ENCODE measurements around the gene ONECUT2. TPM values are rescaled to one million over a fixed set of nuclear protein-coding genes. Genes with fewer than 3 reads are reported as not detected.

ONECUT2 gene
- total RNA-seq, 1 donor from 2014 or later = under 0.01 TPM

DNA sequence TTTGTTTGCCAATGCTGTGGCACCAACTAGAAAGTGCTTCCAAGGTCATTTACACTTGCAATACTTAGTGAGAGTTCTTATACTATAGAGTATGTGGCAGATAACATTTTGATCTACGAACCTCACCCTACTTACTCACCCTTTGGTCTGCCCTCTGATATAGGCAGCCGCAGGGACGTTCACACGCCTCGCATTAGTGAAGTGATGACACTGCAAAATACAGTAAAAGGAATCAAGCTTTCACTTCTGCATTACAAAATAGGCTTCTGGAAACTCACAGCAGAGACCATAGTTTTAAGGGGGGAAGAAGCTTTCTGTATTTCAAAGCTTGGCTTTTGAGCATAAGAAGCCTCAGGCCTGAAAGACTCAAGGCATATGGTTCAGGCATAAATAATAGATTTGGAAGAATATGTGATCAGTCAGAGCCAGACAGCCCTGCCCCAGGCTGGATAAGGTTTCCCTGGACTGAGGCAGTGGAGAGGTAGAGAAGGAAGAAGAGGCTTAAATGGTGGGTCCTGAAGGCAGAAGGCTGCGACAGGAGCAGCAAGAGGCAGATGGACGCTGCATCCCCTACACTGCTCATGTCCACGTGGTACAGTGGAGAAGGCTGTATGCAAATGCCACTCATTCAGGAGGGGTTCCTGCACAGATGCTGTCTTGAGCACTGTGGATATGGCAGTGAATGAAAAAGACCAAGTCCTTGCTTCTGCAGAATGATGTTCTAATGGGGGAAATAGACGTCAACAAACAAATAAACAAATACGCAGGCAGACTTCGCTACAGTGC, 88.2 kb downstream of the ONECUT2 start:
- DNase-seq (ENCODE audit: low read depth in 2 of 2) = no peak

- no peak for DNase-seq (ENCODE audit: low read depth in 2 of 2)
Measured at GRCh38 chr18:57527556-57528229, 92.5 kb downstream of the ONECUT2 start.

GRCh38 chr18:57529151-57529550, 94.0 kb downstream of the ONECUT2 start:
- DNase-seq (ENCODE audit: low read depth in 2 of 2) = no peak

DNA sequence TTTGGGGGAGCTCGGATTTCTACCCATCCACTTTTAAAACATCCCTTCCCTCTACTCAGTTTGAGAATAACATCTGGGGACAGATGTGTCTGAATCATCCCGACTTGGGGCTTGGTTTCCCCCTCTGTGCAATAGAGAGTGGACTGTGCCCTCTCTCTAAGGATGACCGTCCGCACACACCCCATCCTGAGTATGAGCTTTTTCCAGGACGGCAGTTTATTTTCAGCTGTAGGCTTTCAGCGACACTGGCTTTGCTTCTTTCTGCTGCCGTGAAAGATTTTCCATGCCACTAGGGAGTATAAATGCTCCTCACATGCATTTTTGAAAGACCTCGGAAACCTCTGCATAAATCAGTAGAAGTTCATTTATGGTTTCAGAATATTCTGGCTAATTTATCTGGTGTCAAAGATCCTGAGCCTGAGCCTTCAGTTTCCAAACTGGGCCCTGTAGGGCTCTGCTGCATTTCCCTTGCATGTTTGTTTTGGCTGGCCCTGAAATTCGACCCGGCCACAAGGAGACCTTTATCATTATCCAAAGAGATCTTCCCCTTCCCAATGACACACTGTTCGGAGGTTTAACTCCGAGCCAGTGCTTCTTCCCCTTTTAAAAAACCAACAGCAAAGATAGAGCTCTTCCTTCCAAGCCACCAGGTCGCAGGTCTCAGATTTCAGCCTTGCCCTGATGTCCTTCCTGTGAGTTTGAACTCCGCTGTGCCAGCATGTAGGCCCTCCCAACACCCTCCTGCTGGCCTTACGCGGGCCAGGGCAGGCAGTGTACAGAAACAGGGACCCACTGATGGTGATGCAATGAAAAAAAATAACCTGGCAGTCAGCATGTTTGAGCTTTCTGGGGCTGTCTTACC, 98.1 kb downstream of the ONECUT2 start:
- no peak for DNase-seq (ENCODE audit: low read depth in 2 of 2)

GRCh38 chr18:57533868-57534510, 98.8 kb downstream of the ONECUT2 start:
- DNase-seq (ENCODE audit: low read depth in 2 of 2) = no peak

DNA sequence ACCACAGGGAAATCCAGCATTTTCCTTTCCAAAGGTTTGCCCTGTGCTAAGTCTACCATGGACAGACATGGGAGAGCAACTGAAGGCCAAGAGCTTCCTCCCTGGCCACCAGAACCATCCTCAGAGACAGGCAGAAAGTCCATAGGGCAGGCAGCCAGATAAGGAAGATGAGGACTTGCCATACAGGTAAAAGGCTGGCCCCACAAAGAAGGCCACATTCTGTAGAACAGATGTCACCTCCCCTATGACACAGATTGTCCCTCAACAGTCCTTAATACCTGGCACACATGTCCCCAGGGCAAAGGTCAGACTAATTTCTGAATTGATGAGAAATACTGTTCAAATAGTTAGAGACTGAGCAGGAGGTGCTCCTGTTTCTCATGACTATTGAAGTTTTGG, 99.3 kb downstream of the ONECUT2 start:
- DNase-seq (ENCODE audit: low read depth in 2 of 2) = no peak

DNA sequence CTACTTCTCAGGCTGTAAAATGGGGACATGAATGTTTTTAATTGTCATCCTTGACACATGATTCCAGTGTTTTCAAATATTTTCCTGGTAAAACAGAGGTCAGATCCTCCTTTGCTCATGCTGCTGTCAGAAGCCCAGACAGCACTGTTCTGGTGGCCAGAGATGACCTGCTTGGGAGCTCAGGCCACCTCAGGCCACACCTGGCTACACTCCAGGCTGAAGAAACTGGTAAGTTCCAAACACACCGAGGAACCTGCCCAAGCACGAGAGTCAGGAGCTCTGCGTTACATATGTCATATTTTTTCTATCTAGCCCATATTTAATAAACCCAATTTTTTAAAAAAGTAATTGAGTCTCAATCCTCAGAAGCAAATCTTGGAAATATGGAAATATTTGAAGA, 103.4 kb downstream of the ONECUT2 start:
- no peak for DNase-seq (ENCODE audit: low read depth in 2 of 2)

- DNase-seq (ENCODE audit: low read depth in 2 of 2) = no peak
Measured at GRCh38 chr18:57539702-57540101, 104.5 kb downstream of the ONECUT2 start.

Other genes starting within 250 kb of the ONECUT2 start
- not detected in 2 replicates for gene ST8SIA3, start 82.8 kb upstream of the ONECUT2 start, total RNA-seq
- gene FECH, start 151.3 kb downstream of the ONECUT2 start, total RNA-seq = 34.9 and 47.6 TPM in 2 replicates
- gene NARS1, start 186.5 kb downstream of the ONECUT2 start, total RNA-seq = 81.5 and 83.8 TPM in 2 replicates